Measurements from ENCODE around the gene ANP32E. TPM values are rescaled to one million over a fixed set of nuclear protein-coding genes. Genes with fewer than 3 reads are reported as not detected.

Gene ANP32E
- total and polyA plus RNA-seq, 2 of the 13 experiments (the other 11 are each of a cell fraction or from before 2014, with no cell fraction given): 10.3 to 53.0 TPM

GRCh38 chr1:150234566-150235293 lies 1.2 kb downstream of the ANP32E start (continued):
- TF ChIP-seq ZNF704 (CRISPR knock-in tag; IDR thresholded peaks at IDR 0.05; ENCODE audit: borderline replicate concordance) (no peak), KDM4B (CRISPR knock-in tag; IDR thresholded peaks at IDR 0.05) (no peak), ZNF792 (CRISPR knock-in tag; IDR thresholded peaks at IDR 0.05) (no peak), NPAS2 (CRISPR knock-in tag; IDR thresholded peaks at IDR 0.05; ENCODE audit: borderline replicate concordance) (no peak), EP300 (IDR thresholded peaks at IDR 0.05; ENCODE audit: low read depth in 2 of 2, low read length in 2 of 2) (no peak), EP300 (CRISPR knock-in tag; IDR thresholded peaks at IDR 0.05; ENCODE audit: borderline replicate concordance) (no peak), ZNF280B (CRISPR knock-in tag; IDR thresholded peaks at IDR 0.05; ENCODE audit: borderline replicate concordance) (peak; percentile 37; the same call in 1 of the 2 replicates), NCOA1 (CRISPR knock-in tag; IDR thresholded peaks at IDR 0.05) (no peak), IRF9 (CRISPR knock-in tag; IDR thresholded peaks at IDR 0.05; ENCODE audit: borderline replicate concordance) (peak; percentile 83), TFAP4 (IDR thresholded peaks at IDR 0.05; ENCODE audit: borderline replicate concordance, low read depth) (no peak), SMAD3 (CRISPR knock-in tag; IDR thresholded peaks at IDR 0.05) (no peak), ARID5B (CRISPR knock-in tag; IDR thresholded peaks at IDR 0.05) (peak; percentile 55; the same call in 1 of the 2 replicates), HNF1A (IDR thresholded peaks at IDR 0.05; ENCODE audit: low read depth) (no peak), HNF1A (CRISPR knock-in tag; IDR thresholded peaks at IDR 0.05; ENCODE audit: borderline replicate concordance) (no peak), NFYC (CRISPR knock-in tag; IDR thresholded peaks at IDR 0.05) (no peak), ZNF431 (CRISPR knock-in tag; IDR thresholded peaks at IDR 0.05; ENCODE audit: borderline replicate concordance, low read depth) (no peak)
